Keratinocyte (primary cell): Measurements from ENCODE around the gene CLDN22. TPM values are rescaled to one million over a fixed set of nuclear protein-coding genes. Genes with fewer than 3 reads are reported as not detected.

ENCODE experiments used
- DNase-seq: peaks from one replicate; pipeline ENCODE4 v3.0.0-alpha.2; 2011; ENCODE audit warnings: low read depth, missing footprints, low spot score
- FAIRE-seq: peaks from 2 replicates; lab custom pipeline; 2011; peaks lifted over from hg19 to GRCh38; lab: Jason Lieb, UNC
- H2AFZ ChIP-seq: 2 replicates; pipeline ENCODE4 v1.6.0; 2012; ENCODE audit warnings: low read length, control low read depth, inconsistent platforms; ENCODE audit not compliant: control insufficient read depth
- H3K27ac ChIP-seq: 2 replicates; pipeline ENCODE4 v1.5.1; 2011; ENCODE audit warnings: low read length; ENCODE audit not compliant: control insufficient read depth, insufficient read depth
- H3K27me3 ChIP-seq: 3 replicates; pipeline ENCODE4 v1.6.0; 2011; ENCODE audit warnings: low read length; ENCODE audit not compliant: control insufficient read depth, insufficient read depth; ENCODE audit errors: extremely low read depth
- H3K36me3 ChIP-seq, 2 experiments: 2 replicates in 1 of 2; 3 replicates in 1 of 2; pipeline ENCODE4 v1.5.1; 2011; ENCODE audit warnings: low read length in 2 of 2, mild to moderate bottlenecking in 1 of 2; ENCODE audit not compliant: control insufficient read depth in 2 of 2, insufficient read depth in 2 of 2; ENCODE audit errors: extremely low read depth in 1 of 2
- H3K4me1 ChIP-seq: 3 replicates; pipeline ENCODE4 v1.5.1; 2011; ENCODE audit warnings: low read length; ENCODE audit not compliant: control insufficient read depth, insufficient read depth; ENCODE audit errors: extremely low read depth
- H3K4me2 ChIP-seq: 3 replicates; pipeline ENCODE4 v1.6.0; 2011; ENCODE audit warnings: low read depth, low read length; ENCODE audit not compliant: control insufficient read depth, insufficient read depth; ENCODE audit errors: extremely low read depth
- H3K4me3 ChIP-seq, 3 experiments: fragments of 200-600 bp in 1 of 3; sonication (generic) in 1 of 3; 2 replicates in 2 of 3; 3 replicates in 1 of 3; pipeline ENCODE4 v1.5.1; 2011 to 2016; ENCODE audit warnings: low read length in 3 of 3, mild to moderate bottlenecking in 3 of 3, control low read depth in 2 of 3, inconsistent platforms in 1 of 3, low read depth in 1 of 3, mixed read lengths in 1 of 3, mixed run types in 1 of 3, moderate library complexity in 1 of 3; ENCODE audit not compliant: control insufficient read depth in 2 of 3, insufficient read depth in 2 of 3; ENCODE audit errors: extremely low read depth in 1 of 3
- H3K79me2 ChIP-seq: 2 replicates; pipeline ENCODE4 v1.6.0; 2012; ENCODE audit warnings: low read length; ENCODE audit not compliant: control insufficient read depth, insufficient read depth
- H3K9ac ChIP-seq: 3 replicates; pipeline ENCODE4 v1.6.0; 2011; ENCODE audit warnings: low read length; ENCODE audit not compliant: control insufficient read depth, insufficient read depth; ENCODE audit errors: extremely low read depth
- H3K9me1 ChIP-seq: 3 replicates; pipeline ENCODE4 v1.6.0; 2011; ENCODE audit warnings: low read length; ENCODE audit not compliant: control insufficient read depth, insufficient read depth; ENCODE audit errors: extremely low read depth
- H3K9me3 ChIP-seq: 2 replicates; pipeline ENCODE4 v1.5.1; 2012; ENCODE audit warnings: low read depth, low read length; ENCODE audit not compliant: control insufficient read depth
- H4K20me1 ChIP-seq: 3 replicates; pipeline ENCODE4 v1.6.0; 2011; ENCODE audit warnings: low read length; ENCODE audit not compliant: control insufficient read depth, insufficient read depth; ENCODE audit errors: extremely low read depth
- CTCF ChIP-seq, 3 experiments: IDR thresholded peaks in 1 of 3; conservative IDR thresholded peaks in 1 of 3; optimal IDR thresholded peaks in 1 of 3; 2 replicates in 2 of 3; 3 replicates in 1 of 3; pipeline versions ENCODE3 to v1.5.1; 2011; ENCODE audit warnings: low read length in 3 of 3, mild to moderate bottlenecking in 3 of 3, moderate library complexity in 2 of 3, control low read depth in 1 of 3, inconsistent platforms in 1 of 3; ENCODE audit not compliant: insufficient read depth in 2 of 3; ENCODE audit errors: extremely low read depth in 1 of 3
- EZH2 ChIP-seq: IDR thresholded peaks from one replicate; pipeline ENCODE4 v1.6.1; 2012; ENCODE audit warnings: inconsistent platforms, mild to moderate bottlenecking, low read length, moderate library complexity
- dilution Hi-C: fragments of 300-500 bp; cut with MboI; formaldehyde crosslinking; loops from one replicate; pipeline ENCODE4 v1.7.0; 2020; ENCODE audit warnings: low sequenced_read_pairs; ENCODE audit not compliant: extremely low pct_ligation_motif_present
- polyA plus RNA-seq, 5 experiments: library from polyadenylated mRNA; depleted of rRNA in 3 of 5; stranded (reverse) in 3 of 5; stranded (forward) in 1 of 5; unstranded in 1 of 5; fragments of >200 nt; gene quantifications; 1 replicate in 1 of 5; 2 replicates in 3 of 5; 3 replicates in 1 of 5; pipeline versions ENCODE4 v1.2.1 to v1.2.3, GENCODE V29; 2011 to 2012; ENCODE audit warnings: missing spikeins in 2 of 5, low read depth in 1 of 5, low replicate concordance in 1 of 5

CLDN22 gene
- polyA plus RNA-seq, 1 donor (not counting 4 experiments of a cell fraction or from before 2014, with no cell fraction given): 0.03 TPM

- H3K9ac ChIP-seq: no peak overlapping the region
- H3K4me3 ChIP-seq: no peak overlapping the region
- H3K9me1 ChIP-seq: no peaks in the 10 kb centered on the region
- H3K4me2 ChIP-seq: no peak overlapping the region
- dilution Hi-C loops: no loop called here
- TF ChIP-seq CTCF (optimal IDR thresholded peaks at IDR 0.05 in 1 of 3, IDR thresholded peaks at IDR 0.05 in 1 of 3, conservative IDR thresholded peaks at IDR 0.05 in 1 of 3; ENCODE audit: extremely low read depth in 1 of 3, insufficient read depth in 2 of 3, low read length in 3 of 3) (no peak), EZH2 (no peak)
- H3K4me1 ChIP-seq: no peaks in the 10 kb centered on the region
- H3K27ac ChIP-seq: no peak overlapping the region
- no peaks in the 10 kb centered on the region for H3K79me2 ChIP-seq
- H3K36me3 ChIP-seq: no peaks in the 10 kb centered on the region
- no peak overlapping the region for H2AFZ ChIP-seq
- no peaks in the 10 kb centered on the region for H3K27me3 ChIP-seq
- H4K20me1 ChIP-seq: no peaks in the 10 kb centered on the region
- no peak for DNase-seq
- FAIRE-seq: no peak
- no peaks in the 10 kb centered on the region for H3K9me3 ChIP-seq
Measured at GRCh38 chr4:183304067-183304466, 16.0 kb downstream of the CLDN22 start.

- Histone ChIP-seq H3K9me3 (no peaks in the 10 kb centered on the region), H3K9me1 (no peaks in the 10 kb centered on the region), H4K20me1 (no peaks in the 10 kb centered on the region), H3K27me3 (no peaks in the 10 kb centered on the region), H3K4me2 (no peak overlapping the region), H2AFZ (no peak overlapping the region), H3K79me2 (no peaks in the 10 kb centered on the region), H3K36me3 (no peaks in the 10 kb centered on the region), H3K4me3 (no peak overlapping the region), H3K27ac (no peak overlapping the region), H3K4me1 (no peaks in the 10 kb centered on the region), H3K9ac (no peak overlapping the region)
- dilution Hi-C loops: no loop called here
- TF ChIP-seq EZH2: no peak
- no peak for TF ChIP-seq CTCF (optimal IDR thresholded peaks at IDR 0.05 in 1 of 3, IDR thresholded peaks at IDR 0.05 in 1 of 3, conservative IDR thresholded peaks at IDR 0.05 in 1 of 3; ENCODE audit: extremely low read depth in 1 of 3, insufficient read depth in 2 of 3, low read length in 3 of 3)
- DNase-seq (no peak), FAIRE-seq (no peak)
Measured at GRCh38 chr4:183303301-183303700, 16.8 kb downstream of the CLDN22 start.
